ENCODE results near the gene ZNF529. TPM values are rescaled to one million over a fixed set of nuclear protein-coding genes. Genes with fewer than 3 reads are reported as not detected.

Gene ZNF529
- total and polyA plus RNA-seq, 2 experiments from 2014 or later: 6.3 to 15.0 TPM

DNA sequence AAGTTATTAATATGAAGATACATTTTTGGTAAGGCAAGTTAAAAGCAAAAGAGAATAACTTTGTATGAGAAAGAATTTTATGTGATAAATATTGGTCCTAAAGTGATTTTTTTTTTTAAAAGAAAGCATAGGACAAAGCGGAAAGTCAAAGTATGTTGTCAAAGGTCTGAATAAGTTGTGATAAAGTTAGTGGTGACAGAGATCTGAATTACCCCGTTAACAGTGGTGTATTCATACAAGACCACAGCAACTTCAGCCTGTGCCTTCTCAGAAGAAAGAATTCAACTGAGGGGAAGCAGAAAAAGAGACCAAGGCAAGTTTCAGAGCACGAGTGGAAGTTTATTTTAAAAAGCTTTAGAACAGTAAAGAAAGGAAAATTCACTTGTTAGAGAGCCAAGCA lies 64.8 kb downstream of the ZNF529 start:
- peaks cover 3% of the 10 kb centered on the region for H3K9me3 ChIP-seq (ENCODE audit: low read depth)

DNA sequence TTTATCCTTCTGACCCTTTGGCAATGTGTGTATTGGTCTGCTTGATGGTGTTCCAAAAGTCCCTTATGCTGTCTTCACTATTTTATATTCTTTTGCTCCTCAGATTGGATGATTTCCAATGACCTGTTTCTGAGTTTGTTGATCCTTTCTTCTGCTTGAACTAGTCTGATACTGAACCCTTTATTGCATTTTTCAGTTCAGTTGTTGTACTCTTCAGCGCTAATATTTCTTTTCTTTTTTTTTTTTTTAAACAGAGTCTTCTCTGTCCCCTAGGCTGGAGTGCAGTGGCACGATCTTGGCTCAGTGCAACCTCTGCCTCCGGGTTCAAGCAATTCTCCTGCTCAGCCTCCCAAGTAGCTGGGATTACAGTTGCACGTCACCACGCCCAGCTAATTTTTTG lies 71.1 kb downstream of the ZNF529 start:
- Histone ChIP-seq H3K9me2 (ENCODE audit: insufficient read depth) (no peaks in the 10 kb centered on the region), H3K36me3 (ENCODE audit: low read depth) (no peaks in the 10 kb centered on the region), H3K27ac (no peak overlapping the region), H2AFZ (no peak overlapping the region), H4K20me1 (ENCODE audit: insufficient read depth) (no peaks in the 10 kb centered on the region), H3K4me3 (no peak overlapping the region), H3K79me2 (ENCODE audit: insufficient read depth) (no peaks in the 10 kb centered on the region), H3K4me2 (ENCODE audit: unreplicated experiment) (no peak overlapping the region), H3K9ac (no peak overlapping the region), H3K9me3 (ENCODE audit: low read depth) (no peaks in the 10 kb centered on the region), H3K4me1 (ENCODE audit: insufficient read depth) (no peaks in the 10 kb centered on the region), H3F3A (ENCODE audit: insufficient read depth) (no peaks in the 10 kb centered on the region), H3K27me3 (replicated peaks; ENCODE audit: insufficient read depth) (no peaks in the 10 kb centered on the region)
- in situ Hi-C loops (cut with MboI): no loop called here
- DNase-seq: no peak
- TF ChIP-seq EZH2 (IDR thresholded peaks at IDR 0.05; ENCODE audit: insufficient read depth, poor library complexity, severe bottlenecking) (no peak), EZH2phosphoT487 (IDR thresholded peaks at IDR 0.05; ENCODE audit: insufficient read depth, low read depth) (no peak)
- 68 to 84% methylated on average over 5 of the region's 5 CpGs for WGBS, 2 experiments (ENCODE audit: low coverage in 1 of 2, low lambda C conversion rate in 2 of 2, missing lambda C conversion rate in 2 of 2)

More for the DNA sequence above, 64.8 kb downstream of the ZNF529 start:
- no peaks in the 10 kb centered on the region for H3K27me3 ChIP-seq (replicated peaks; ENCODE audit: insufficient read depth)
- H3K4me1 ChIP-seq (ENCODE audit: insufficient read depth): no peaks in the 10 kb centered on the region
- in situ Hi-C loops (cut with MboI): no loop called here
- H4K20me1 ChIP-seq (ENCODE audit: insufficient read depth): no peaks in the 10 kb centered on the region
- H2AFZ ChIP-seq: no peak overlapping the region
- no peaks in the 10 kb centered on the region for H3F3A ChIP-seq (ENCODE audit: insufficient read depth)
- WGBS, 2 experiments (ENCODE audit: low coverage in 1 of 2, low lambda C conversion rate in 2 of 2, missing lambda C conversion rate in 2 of 2): 94 to 96% methylated on average over 3 of the region's 3 CpGs
- no peak overlapping the region for H3K9ac ChIP-seq
- H3K27ac ChIP-seq: no peak overlapping the region
- no peak overlapping the region for H3K4me2 ChIP-seq (ENCODE audit: unreplicated experiment)
- 0 out of 2 replicates have a peak, but pooled peaks cover under 1% of the 10 kb centered on the region for H3K79me2 ChIP-seq (ENCODE audit: insufficient read depth)
- H3K4me3 ChIP-seq: no peak overlapping the region
- no peaks in the 10 kb centered on the region for H3K9me2 ChIP-seq (ENCODE audit: insufficient read depth)
- no peak for DNase-seq
- TF ChIP-seq EZH2phosphoT487 (IDR thresholded peaks at IDR 0.05; ENCODE audit: insufficient read depth, low read depth) (no peak), EZH2 (IDR thresholded peaks at IDR 0.05; ENCODE audit: insufficient read depth, poor library complexity, severe bottlenecking) (no peak)
- peaks cover 25% of the 10 kb centered on the region for H3K36me3 ChIP-seq (ENCODE audit: low read depth)

DNA sequence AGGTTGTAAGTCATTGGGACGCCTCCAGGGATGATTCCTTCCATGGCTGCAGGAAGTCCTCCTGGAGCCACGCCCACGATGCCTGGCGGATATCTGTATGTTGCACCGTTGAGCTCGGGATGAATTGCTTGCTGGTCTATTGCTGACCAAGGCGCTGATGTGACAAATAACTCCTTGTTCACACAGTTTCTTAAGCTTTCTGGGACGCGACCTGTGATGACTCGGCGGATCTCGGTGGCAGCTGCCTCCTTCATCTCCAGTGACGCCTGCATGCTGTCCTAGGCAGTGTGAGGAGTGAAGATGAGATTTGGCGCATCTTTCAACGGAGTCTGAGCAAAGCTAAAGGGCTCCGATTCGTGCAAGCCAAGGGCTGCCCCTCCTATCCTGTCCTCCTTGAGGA lies 76.1 kb downstream of the ZNF529 start:
- H3K27me3 ChIP-seq (replicated peaks; ENCODE audit: insufficient read depth): no peaks in the 10 kb centered on the region
- H2AFZ ChIP-seq: no peak overlapping the region
- no peaks in the 10 kb centered on the region for H3K9me3 ChIP-seq (ENCODE audit: low read depth)
- WGBS, 2 experiments (ENCODE audit: low coverage in 1 of 2, low lambda C conversion rate in 2 of 2, missing lambda C conversion rate in 2 of 2): 75 to 81% methylated on average over 12 to 17 of the region's 17 CpGs
- no peaks in the 10 kb centered on the region for H3K79me2 ChIP-seq (ENCODE audit: insufficient read depth)
- H3K27ac ChIP-seq: no peak overlapping the region
- no peaks in the 10 kb centered on the region for H3K4me1 ChIP-seq (ENCODE audit: insufficient read depth)
- no peaks in the 10 kb centered on the region for H3K9me2 ChIP-seq (ENCODE audit: insufficient read depth)
- H3K9ac ChIP-seq: no peak overlapping the region
- H3K36me3 ChIP-seq (ENCODE audit: low read depth): no peaks in the 10 kb centered on the region
- no peak for TF ChIP-seq EZH2phosphoT487 (IDR thresholded peaks at IDR 0.05; ENCODE audit: insufficient read depth, low read depth)
- no peak for TF ChIP-seq EZH2 (IDR thresholded peaks at IDR 0.05; ENCODE audit: insufficient read depth, poor library complexity, severe bottlenecking)
- no peak overlapping the region for H3K4me2 ChIP-seq (ENCODE audit: unreplicated experiment)
- no peak for DNase-seq
- in situ Hi-C loops (cut with MboI): no loop called here
- H3K4me3 ChIP-seq: no peak overlapping the region
- no peaks in the 10 kb centered on the region for H4K20me1 ChIP-seq (ENCODE audit: insufficient read depth)
- H3F3A ChIP-seq (ENCODE audit: insufficient read depth): no peaks in the 10 kb centered on the region

Other genes starting within 250 kb of the ZNF529 start
- 1.7 and 3.0 TPM in 2 replicates for gene ZFP14, start 194.1 kb downstream of the ZNF529 start, total RNA-seq (2014; rRNA removed; shearing (Covaris generic))
- gene ZFP14, start 194.1 kb downstream of the ZNF529 start, polyA plus RNA-seq (2016; fragmentation: Nextera tagmentation; extraction: Ambion mirVana): 1.2 and 1.5 TPM in 2 replicates
- 9.4 and 10.9 TPM in 2 replicates for gene ZFP82, start 154.6 kb downstream of the ZNF529 start, total RNA-seq (2014; rRNA removed; shearing (Covaris generic))
- gene ZFP82, start 154.6 kb downstream of the ZNF529 start, polyA plus RNA-seq (2016; fragmentation: Nextera tagmentation; extraction: Ambion mirVana): 9.7 and 9.9 TPM in 2 replicates
- 9.3 and 18.6 TPM in 2 replicates for gene ZNF566, start 83.7 kb downstream of the ZNF529 start, total RNA-seq (2014; rRNA removed; shearing (Covaris generic))
- gene ZNF566, start 83.7 kb downstream of the ZNF529 start, polyA plus RNA-seq (2016; fragmentation: Nextera tagmentation; extraction: Ambion mirVana): 6.1 and 6.6 TPM in 2 replicates
- 11.9 and 12.9 TPM in 2 replicates for gene ZNF260, start 45.0 kb downstream of the ZNF529 start, total RNA-seq (2014; rRNA removed; shearing (Covaris generic))
- gene ZNF260, start 45.0 kb downstream of the ZNF529 start, polyA plus RNA-seq (2016; fragmentation: Nextera tagmentation; extraction: Ambion mirVana): 13.2 and 13.6 TPM in 2 replicates
- gene ZNF382, start 32.0 kb upstream of the ZNF529 start, total RNA-seq (2014; rRNA removed; shearing (Covaris generic)): 7.1 and 11.1 TPM in 2 replicates
- 4.8 and 5.3 TPM in 2 replicates for gene ZNF382, start 32.0 kb upstream of the ZNF529 start, polyA plus RNA-seq (2016; fragmentation: Nextera tagmentation; extraction: Ambion mirVana)
- gene ZNF461, start 93.5 kb upstream of the ZNF529 start, total RNA-seq (2014; rRNA removed; shearing (Covaris generic)): 5.6 and 19.9 TPM in 2 replicates
- 4.5 and 4.7 TPM in 2 replicates for gene ZNF461, start 93.5 kb upstream of the ZNF529 start, polyA plus RNA-seq (2016; fragmentation: Nextera tagmentation; extraction: Ambion mirVana)
- 3.2 and 5.7 TPM in 2 replicates for gene ZNF567, start 114.3 kb upstream of the ZNF529 start, total RNA-seq (2014; rRNA removed; shearing (Covaris generic))
- gene ZNF567, start 114.3 kb upstream of the ZNF529 start, polyA plus RNA-seq (2016; fragmentation: Nextera tagmentation; extraction: Ambion mirVana): 5.2 and 6.1 TPM in 2 replicates
- 1.2 and 1.5 TPM in 2 replicates for gene ZNF850, start 199.5 kb upstream of the ZNF529 start, total RNA-seq (2014; rRNA removed; shearing (Covaris generic))
- 0.29 and 0.75 TPM in 2 replicates for gene ZNF850, start 199.5 kb upstream of the ZNF529 start, polyA plus RNA-seq (2016; fragmentation: Nextera tagmentation; extraction: Ambion mirVana)